GM21576 (cell line): ENCODE measurements around the gene ITGB8.
"Not testable (repeated sequence)": the region's sequence is repeated elsewhere in the genome, so short reads cannot be mapped to it uniquely, and the experiment has no call there.

Source experiments
- ATAC-seq: cut with Tn5 transposase; IDR thresholded peaks from one replicate; pipeline ENCODE4 v1.9.1; 2021; ENCODE audit warnings: mild to moderate bottlenecking, moderate library complexity; ENCODE audit not compliant: unreplicated experiment

ITGB8 gene

GRCh38 chr7:20364571-20365196 is 34.0 kb downstream of the ITGB8 start:
- ATAC-seq: no peak

- ATAC-seq: no peak
These were observed 34.8 kb downstream of the ITGB8 start for GRCh38 chr7:20365486-20365885.

GRCh38 chr7:20374399-20374798 is 43.7 kb downstream of the ITGB8 start:
- ATAC-seq: no peak

GRCh38 chr7:20376796-20377195 is 46.1 kb downstream of the ITGB8 start:
- ATAC-seq: no peak

- no peak for ATAC-seq
These were observed 50.8 kb downstream of the ITGB8 start for GRCh38 chr7:20381406-20382034.

GRCh38 chr7:20383351-20383750 is 52.7 kb downstream of the ITGB8 start:
- no peak for ATAC-seq

GRCh38 chr7:20385126-20385525 is 54.4 kb downstream of the ITGB8 start:
- no peak for ATAC-seq

- ATAC-seq: no peak
These were observed 57.4 kb downstream of the ITGB8 start for GRCh38 chr7:20388084-20388483.

- not testable (repeated sequence) for ATAC-seq
These were observed 58.5 kb downstream of the ITGB8 start for GRCh38 chr7:20389192-20389591.

GRCh38 chr7:20393021-20393610 is 62.4 kb downstream of the ITGB8 start:
- ATAC-seq: no peak

GRCh38 chr7:20393616-20394015 is 62.9 kb downstream of the ITGB8 start:
- no peak for ATAC-seq

GRCh38 chr7:20394284-20394683 is 63.6 kb downstream of the ITGB8 start:
- ATAC-seq: no peak

GRCh38 chr7:20395104-20395503 is 64.4 kb downstream of the ITGB8 start:
- ATAC-seq: no peak

GRCh38 chr7:20395511-20395910 is 64.8 kb downstream of the ITGB8 start:
- peak; percentile 59 for ATAC-seq

- no peak for ATAC-seq
These were observed 68.8 kb downstream of the ITGB8 start for GRCh38 chr7:20399521-20399920.

- no peak for ATAC-seq
These were observed 71.4 kb downstream of the ITGB8 start for GRCh38 chr7:20401861-20402746.

- ATAC-seq: no peak
These were observed 72.1 kb downstream of the ITGB8 start for GRCh38 chr7:20402747-20403230.

GRCh38 chr7:20403331-20403730 is 72.6 kb downstream of the ITGB8 start:
- no peak for ATAC-seq

- ATAC-seq: no peak
These were observed 73.6 kb downstream of the ITGB8 start for GRCh38 chr7:20404320-20404719.

GRCh38 chr7:20407585-20408466 is 77.1 kb downstream of the ITGB8 start:
- ATAC-seq: no peak
